OCI-LY1 (cell line): ENCODE data around the gene SAMD13.

Experiments used
- H2AFZ ChIP-seq: fragments of 200-600 bp; sonication (generic), shearing (Covaris generic); 2 replicates; pipeline ENCODE4 v1.6.0; 2014; ENCODE audit warnings: antibody characterized with exemption, mild to moderate bottlenecking, low read length
- H3F3A ChIP-seq: fragments of 200-600 bp; sonication (generic), shearing (Covaris generic); 2 replicates; pipeline ENCODE4 v1.6.0; 2014; ENCODE audit warnings: mild to moderate bottlenecking, antibody characterized with exemption, low read length, moderate library complexity; ENCODE audit not compliant: insufficient read depth
- H3K27ac ChIP-seq: fragments of 200-600 bp; sonication (generic); 2 replicates; pipeline ENCODE4 v1.5.1; 2014; ENCODE audit warnings: low read length, mixed run types, mild to moderate bottlenecking, low read depth; ENCODE audit not compliant: poor library complexity, severe bottlenecking
- H3K27me3 ChIP-seq: fragments of 200-600 bp; sonication (generic); 2 replicates; pipeline ENCODE4 v1.6.0; 2014; ENCODE audit warnings: antibody characterized with exemption, mild to moderate bottlenecking, low read length, moderate library complexity; ENCODE audit not compliant: insufficient read depth
- H3K36me3 ChIP-seq: fragments of 200-600 bp; sonication (generic); 2 replicates; pipeline ENCODE4 v1.6.1; 2014; ENCODE audit warnings: mild to moderate bottlenecking, antibody characterized with exemption, low read length, moderate library complexity, mixed read lengths; ENCODE audit not compliant: insufficient read depth
- H3K4me1 ChIP-seq: fragments of 200-600 bp; sonication (generic); 2 replicates; pipeline ENCODE4 v1.5.1; 2014; ENCODE audit warnings: mild to moderate bottlenecking, low read length, moderate library complexity; ENCODE audit not compliant: insufficient read depth, severe bottlenecking
- H3K4me2 ChIP-seq: fragments of 200-600 bp; sonication (generic), shearing (Covaris generic); 2 replicates; pipeline ENCODE4 v1.6.1; 2014; ENCODE audit warnings: low read length
- H3K4me3 ChIP-seq: fragments of 200-600 bp; sonication (generic); 2 replicates; pipeline ENCODE4 v1.5.1; 2014; ENCODE audit warnings: low read length, low read depth, mild to moderate bottlenecking, mixed read lengths; ENCODE audit not compliant: poor library complexity, severe bottlenecking
- H3K79me2 ChIP-seq: fragments of 200-600 bp; shearing (Covaris generic); 2 replicates; pipeline ENCODE4 v1.6.1; 2016; ENCODE audit warnings: mixed run types, low read length, mixed read lengths; ENCODE audit not compliant: insufficient read depth
- H3K9ac ChIP-seq: fragments of 200-600 bp; sonication (generic), shearing (Covaris generic); 2 replicates; pipeline ENCODE4 v1.6.1; 2014; ENCODE audit warnings: mild to moderate bottlenecking, low read length, mixed read lengths
- H3K9me2 ChIP-seq: fragments of 200-600 bp; sonication (generic), shearing (Covaris generic); 2 replicates; pipeline ENCODE4 v1.6.1; 2014; ENCODE audit warnings: low read depth, mild to moderate bottlenecking, low read length, mixed read lengths
- H3K9me3 ChIP-seq: fragments of 200-600 bp; shearing (Covaris generic); 2 replicates; pipeline ENCODE4 v1.6.1; 2014; ENCODE audit warnings: low read length, mixed read lengths
- H4K20me1 ChIP-seq: fragments of 200-600 bp; sonication (generic), shearing (Covaris generic); 2 replicates; pipeline ENCODE4 v1.6.0; 2016; ENCODE audit warnings: mild to moderate bottlenecking, low read length; ENCODE audit not compliant: insufficient read depth
- EZH2 ChIP-seq: fragments of 200-600 bp; sonication (generic), shearing (Covaris generic); IDR thresholded peaks from 2 replicates; pipeline ENCODE4 v1.8.0; 2017; ENCODE audit warnings: borderline replicate concordance, mixed run types, mild to moderate bottlenecking, antibody characterized with exemption, low read length, moderate library complexity, mixed read lengths
- TF ChIP-seq, protein P1 (sequence below): fragments of 200-600 bp; sonication (generic), shearing (Covaris generic); IDR thresholded peaks from 2 replicates; pipeline ENCODE4 v1.5.1; 2017; ENCODE audit warnings: mild to moderate bottlenecking, antibody characterized with exemption, low read length, moderate library complexity, mixed read lengths

Gene SAMD13

GRCh38 chr1:84360316-84360715, 58.8 kb downstream of the SAMD13 start:
- Histone ChIP-seq H3K27ac (no peak overlapping the region), H3F3A (no peaks in the 10 kb centered on the region), H3K79me2 (no peaks in the 10 kb centered on the region), H3K27me3 (no peaks in the 10 kb centered on the region), H3K4me3 (no peak overlapping the region), H3K9me3 (no peaks in the 10 kb centered on the region), H3K36me3 (no peaks in the 10 kb centered on the region), H3K9me2 (no peaks in the 10 kb centered on the region), H3K4me1 (peaks cover 2% of the 10 kb centered on the region), H3K9ac (no peak overlapping the region), H4K20me1 (no peaks in the 10 kb centered on the region), H3K4me2 (no peak overlapping the region), H2AFZ (no peak overlapping the region)
- TF ChIP-seq, protein P1, sequence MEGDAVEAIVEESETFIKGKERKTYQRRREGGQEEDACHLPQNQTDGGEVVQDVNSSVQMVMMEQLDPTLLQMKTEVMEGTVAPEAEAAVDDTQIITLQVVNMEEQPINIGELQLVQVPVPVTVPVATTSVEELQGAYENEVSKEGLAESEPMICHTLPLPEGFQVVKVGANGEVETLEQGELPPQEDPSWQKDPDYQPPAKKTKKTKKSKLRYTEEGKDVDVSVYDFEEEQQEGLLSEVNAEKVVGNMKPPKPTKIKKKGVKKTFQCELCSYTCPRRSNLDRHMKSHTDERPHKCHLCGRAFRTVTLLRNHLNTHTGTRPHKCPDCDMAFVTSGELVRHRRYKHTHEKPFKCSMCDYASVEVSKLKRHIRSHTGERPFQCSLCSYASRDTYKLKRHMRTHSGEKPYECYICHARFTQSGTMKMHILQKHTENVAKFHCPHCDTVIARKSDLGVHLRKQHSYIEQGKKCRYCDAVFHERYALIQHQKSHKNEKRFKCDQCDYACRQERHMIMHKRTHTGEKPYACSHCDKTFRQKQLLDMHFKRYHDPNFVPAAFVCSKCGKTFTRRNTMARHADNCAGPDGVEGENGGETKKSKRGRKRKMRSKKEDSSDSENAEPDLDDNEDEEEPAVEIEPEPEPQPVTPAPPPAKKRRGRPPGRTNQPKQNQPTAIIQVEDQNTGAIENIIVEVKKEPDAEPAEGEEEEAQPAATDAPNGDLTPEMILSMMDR = no peak
- no peak for TF ChIP-seq EZH2

GRCh38 chr1:84361796-84362195, 60.3 kb downstream of the SAMD13 start:
- H3K79me2 ChIP-seq = no peaks in the 10 kb centered on the region
- H3K36me3 ChIP-seq = no peaks in the 10 kb centered on the region
- no peaks in the 10 kb centered on the region for H3K27me3 ChIP-seq
- H2AFZ ChIP-seq = no peak overlapping the region
- no peaks in the 10 kb centered on the region for H4K20me1 ChIP-seq
- no peaks in the 10 kb centered on the region for H3F3A ChIP-seq
- no peak overlapping the region for H3K9ac ChIP-seq
- H3K9me3 ChIP-seq = no peaks in the 10 kb centered on the region
- no peak overlapping the region for H3K4me3 ChIP-seq
- no peak overlapping the region for H3K27ac ChIP-seq
- H3K9me2 ChIP-seq = no peaks in the 10 kb centered on the region
- TF ChIP-seq, protein P1 = no peak
- TF ChIP-seq EZH2 = no peak
- peaks cover 12% of the 10 kb centered on the region for H3K4me1 ChIP-seq
- no peak overlapping the region for H3K4me2 ChIP-seq

DNA sequence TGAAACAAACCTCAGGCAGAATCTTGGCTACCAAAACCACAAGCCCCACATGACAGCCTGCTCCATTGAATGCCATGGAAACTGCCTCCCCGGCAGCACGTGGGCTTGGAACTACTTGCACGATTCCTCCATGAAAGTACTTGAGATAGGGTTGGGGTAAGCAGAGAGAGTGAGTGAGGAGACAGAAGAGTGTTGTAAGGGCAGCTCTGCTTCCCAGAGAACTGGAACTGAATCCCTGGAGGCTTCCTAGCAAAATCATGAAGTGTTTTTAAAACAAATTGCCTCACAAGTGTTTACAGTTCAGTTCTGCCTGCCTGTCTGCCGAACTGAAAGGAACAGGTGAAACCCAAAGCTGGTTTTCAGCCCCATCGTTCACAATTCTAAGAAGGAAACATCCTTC, 61.5 kb downstream of the SAMD13 start:
- H3K4me1 ChIP-seq = peaks cover 12% of the 10 kb centered on the region
- no peaks in the 10 kb centered on the region for H3K79me2 ChIP-seq
- no peak overlapping the region for H3K27ac ChIP-seq
- H3K4me2 ChIP-seq = no peak overlapping the region
- H3K36me3 ChIP-seq = no peaks in the 10 kb centered on the region
- no peaks in the 10 kb centered on the region for H3K9me2 ChIP-seq
- no peak overlapping the region for H2AFZ ChIP-seq
- no peaks in the 10 kb centered on the region for H3K9me3 ChIP-seq
- no peaks in the 10 kb centered on the region for H3F3A ChIP-seq
- H3K27me3 ChIP-seq = no peaks in the 10 kb centered on the region
- H3K4me3 ChIP-seq = no peak overlapping the region
- TF ChIP-seq, protein P1 = no peak
- TF ChIP-seq EZH2 = no peak
- no peaks in the 10 kb centered on the region for H4K20me1 ChIP-seq
- no peak overlapping the region for H3K9ac ChIP-seq
